Pericardium fibroblast (primary cell): Measurements from ENCODE around the gene IL20RB. TPM values are rescaled to one million over a fixed set of nuclear protein-coding genes. Genes with fewer than 3 reads are reported as not detected.

Experiments used
- total RNA-seq: library from RNA; depleted of rRNA; stranded (reverse); fragments of >200 nt; gene quantifications from 2 replicates; pipeline ENCODE4 v1.2.3, GENCODE V29; 2015

Gene IL20RB
- total RNA-seq: 2.8 and 7.8 TPM in 2 replicates

DNA sequence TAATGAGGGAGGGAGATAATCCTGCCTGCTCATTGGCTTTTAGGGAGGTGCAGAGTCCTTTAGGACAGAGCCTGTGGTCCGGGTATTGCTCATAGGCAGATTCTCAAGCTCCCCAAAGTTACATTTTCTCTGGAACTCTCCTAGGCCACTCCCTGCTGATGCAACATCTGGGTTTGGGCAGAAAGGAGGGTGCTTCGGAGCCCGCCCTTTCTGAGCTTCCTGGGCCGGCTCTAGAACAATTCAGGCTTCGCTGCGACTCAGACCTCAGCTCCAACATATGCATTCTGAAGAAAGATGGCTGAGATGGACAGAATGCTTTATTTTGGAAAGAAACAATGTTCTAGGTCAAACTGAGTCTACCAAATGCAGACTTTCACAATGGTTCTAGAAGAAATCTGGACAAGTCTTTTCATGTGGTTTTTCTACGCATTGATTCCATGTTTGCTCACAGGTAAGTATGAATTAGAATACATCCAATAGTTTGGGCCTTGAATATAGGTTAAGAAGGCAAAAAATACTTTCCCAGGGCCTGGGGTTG lies at the start of gene IL20RB:
Gene IL20RB, plus strand, starts transcription at position 233 of the 538 bp plus-strand sequence. Its CDS starts 131 bp downstream, at position 364.

Other genes starting within 250 kb of the IL20RB start
- 18.4 and 24.3 TPM in 2 replicates for gene STAG1, start 205.6 kb upstream of the IL20RB start, total RNA-seq
- 6.3 and 9.8 TPM in 2 replicates for gene SLC35G2, start 138.9 kb upstream of the IL20RB start, total RNA-seq
- gene NCK1, start 95.8 kb upstream of the IL20RB start, total RNA-seq: 40.5 and 48.8 TPM in 2 replicates